Measurements from ENCODE around the gene RNF39.

RNF39 gene

DNA sequence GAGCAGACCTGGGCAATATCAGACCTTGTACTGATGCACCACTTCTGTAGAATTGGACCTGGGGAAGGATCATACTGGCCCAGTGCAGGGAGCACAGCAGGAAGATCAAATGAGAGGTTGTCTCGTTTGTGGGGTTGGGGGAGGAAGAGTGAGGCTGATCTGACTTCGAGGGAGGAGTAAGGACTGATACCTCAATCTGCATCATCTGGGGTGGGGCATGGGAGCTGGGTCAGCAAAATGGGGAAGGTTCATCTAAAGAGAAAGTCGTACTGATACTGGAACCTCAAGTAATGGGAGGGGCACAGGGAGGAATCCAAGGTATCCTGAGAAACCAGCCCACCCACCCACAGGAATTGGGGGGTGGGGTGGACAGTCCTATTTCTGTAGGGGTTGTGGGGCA, 3.7 kb downstream of the RNF39 start:
- no peaks in the 10 kb centered on the region for H3K9me2 ChIP-seq (replicated peaks; ENCODE audit: insufficient read depth, low read length)
- peaks cover 15% of the 10 kb centered on the region for H3K79me2 ChIP-seq (ENCODE audit: insufficient read depth, low read length)
- no peaks in the 10 kb centered on the region for H4K20me1 ChIP-seq (ENCODE audit: low read depth, low read length)
- no peaks in the 10 kb centered on the region for H3K36me3 ChIP-seq (ENCODE audit: low read length)
- no peak overlapping the region for H3K27ac ChIP-seq (ENCODE audit: low read depth, low read length)
- no peak overlapping the region for H3K4me2 ChIP-seq (ENCODE audit: low read depth, low read length, poor library complexity, severe bottlenecking)
- TF ChIP-seq EZH2phosphoT487 (conservative IDR thresholded peaks at IDR 0.05; ENCODE audit: low read length): no peak
- TF ChIP-seq, protein P1, sequence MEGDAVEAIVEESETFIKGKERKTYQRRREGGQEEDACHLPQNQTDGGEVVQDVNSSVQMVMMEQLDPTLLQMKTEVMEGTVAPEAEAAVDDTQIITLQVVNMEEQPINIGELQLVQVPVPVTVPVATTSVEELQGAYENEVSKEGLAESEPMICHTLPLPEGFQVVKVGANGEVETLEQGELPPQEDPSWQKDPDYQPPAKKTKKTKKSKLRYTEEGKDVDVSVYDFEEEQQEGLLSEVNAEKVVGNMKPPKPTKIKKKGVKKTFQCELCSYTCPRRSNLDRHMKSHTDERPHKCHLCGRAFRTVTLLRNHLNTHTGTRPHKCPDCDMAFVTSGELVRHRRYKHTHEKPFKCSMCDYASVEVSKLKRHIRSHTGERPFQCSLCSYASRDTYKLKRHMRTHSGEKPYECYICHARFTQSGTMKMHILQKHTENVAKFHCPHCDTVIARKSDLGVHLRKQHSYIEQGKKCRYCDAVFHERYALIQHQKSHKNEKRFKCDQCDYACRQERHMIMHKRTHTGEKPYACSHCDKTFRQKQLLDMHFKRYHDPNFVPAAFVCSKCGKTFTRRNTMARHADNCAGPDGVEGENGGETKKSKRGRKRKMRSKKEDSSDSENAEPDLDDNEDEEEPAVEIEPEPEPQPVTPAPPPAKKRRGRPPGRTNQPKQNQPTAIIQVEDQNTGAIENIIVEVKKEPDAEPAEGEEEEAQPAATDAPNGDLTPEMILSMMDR (IDR thresholded peaks at IDR 0.05; ENCODE audit: insufficient read depth, low read length, poor library complexity, severe bottlenecking): no peak
- no peaks in the 10 kb centered on the region for H3F3A ChIP-seq (ENCODE audit: insufficient read depth)
- no peak overlapping the region for H3K4me3 ChIP-seq (ENCODE audit: insufficient read depth, low read length, poor library complexity, severe bottlenecking)
- no peak overlapping the region for H3K9ac ChIP-seq (ENCODE audit: low read length)
- H2AFZ ChIP-seq (ENCODE audit: low read depth, low read length, severe bottlenecking): no peak overlapping the region
- no peaks in the 10 kb centered on the region for H3K9me3 ChIP-seq (ENCODE audit: insufficient read depth, low read length)
- 0 out of 2 replicates have a peak, but pooled peaks cover 3% of the 10 kb centered on the region for H3K27me3 ChIP-seq (ENCODE audit: low read length)

GRCh38 chr6:30071081-30071818, 4.3 kb downstream of the RNF39 start:
- TF ChIP-seq EZH2phosphoT487 (conservative IDR thresholded peaks at IDR 0.05; ENCODE audit: low read length): no peak
- TF ChIP-seq, protein P1 (IDR thresholded peaks at IDR 0.05; ENCODE audit: insufficient read depth, low read length, poor library complexity, severe bottlenecking): no peak
- Histone ChIP-seq H3K36me3 (ENCODE audit: low read length) (no peaks in the 10 kb centered on the region), H3K4me2 (ENCODE audit: low read depth, low read length, poor library complexity, severe bottlenecking) (no peak overlapping the region), H3K79me2 (ENCODE audit: insufficient read depth, low read length) (peaks cover 15% of the 10 kb centered on the region), H2AFZ (ENCODE audit: low read depth, low read length, severe bottlenecking) (no peak overlapping the region), H3K4me3 (ENCODE audit: insufficient read depth, low read length, poor library complexity, severe bottlenecking) (no peak overlapping the region), H3K27ac (ENCODE audit: low read depth, low read length) (no peak overlapping the region), H4K20me1 (ENCODE audit: low read depth, low read length) (no peaks in the 10 kb centered on the region), H3K9ac (ENCODE audit: low read length) (no peak overlapping the region), H3K9me3 (ENCODE audit: insufficient read depth, low read length) (no peaks in the 10 kb centered on the region), H3F3A (ENCODE audit: insufficient read depth) (peaks cover 4% of the 10 kb centered on the region), H3K27me3 (ENCODE audit: low read length) (no peaks in the 10 kb centered on the region), H3K9me2 (replicated peaks; ENCODE audit: insufficient read depth, low read length) (no peaks in the 10 kb centered on the region)

- Histone ChIP-seq H3K27ac (ENCODE audit: low read depth, low read length) (peak overlapping the region; percentile 36), H3F3A (ENCODE audit: insufficient read depth) (peaks cover 29% of the 10 kb centered on the region), H3K79me2 (ENCODE audit: insufficient read depth, low read length) (peaks cover 24% of the 10 kb centered on the region), H3K4me3 (ENCODE audit: insufficient read depth, low read length, poor library complexity, severe bottlenecking) (peak overlapping the region; percentile 88), H2AFZ (ENCODE audit: low read depth, low read length, severe bottlenecking) (peak overlapping the region; percentile 85), H3K4me2 (ENCODE audit: low read depth, low read length, poor library complexity, severe bottlenecking) (peak overlapping the region; percentile 90), H4K20me1 (ENCODE audit: low read depth, low read length) (no peaks in the 10 kb centered on the region), H3K36me3 (ENCODE audit: low read length) (peaks cover 18% of the 10 kb centered on the region; the same call in 1 of the 2 replicates), H3K9me3 (ENCODE audit: insufficient read depth, low read length) (no peaks in the 10 kb centered on the region), H3K9ac (ENCODE audit: low read length) (peak overlapping the region; percentile 68), H3K9me2 (replicated peaks; ENCODE audit: insufficient read depth, low read length) (no peaks in the 10 kb centered on the region), H3K27me3 (ENCODE audit: low read length) (no peaks in the 10 kb centered on the region)
- no peak for TF ChIP-seq EZH2phosphoT487 (conservative IDR thresholded peaks at IDR 0.05; ENCODE audit: low read length)
- TF ChIP-seq, protein P1 (IDR thresholded peaks at IDR 0.05; ENCODE audit: insufficient read depth, low read length, poor library complexity, severe bottlenecking): no peak
Measured at GRCh38 chr6:30067460-30068139, 8.0 kb downstream of the RNF39 start.
